IPS-NIHi7 (cell line): ENCODE results near the gene LRRC3.
"Not testable (repeated sequence)": the region's sequence is repeated elsewhere in the genome, so short reads cannot be mapped to it uniquely, and the experiment has no call there.

Source experiments
- DNase-seq: peaks from one replicate; pipeline ENCODE4 v3.0.0; 2012; ENCODE audit warnings: mixed read lengths; ENCODE audit errors: extremely low spot score

LRRC3 gene

GRCh38 chr21:44478124-44478800, 23.0 kb downstream of the LRRC3 start:
- DNase-seq, result no peak

DNA sequence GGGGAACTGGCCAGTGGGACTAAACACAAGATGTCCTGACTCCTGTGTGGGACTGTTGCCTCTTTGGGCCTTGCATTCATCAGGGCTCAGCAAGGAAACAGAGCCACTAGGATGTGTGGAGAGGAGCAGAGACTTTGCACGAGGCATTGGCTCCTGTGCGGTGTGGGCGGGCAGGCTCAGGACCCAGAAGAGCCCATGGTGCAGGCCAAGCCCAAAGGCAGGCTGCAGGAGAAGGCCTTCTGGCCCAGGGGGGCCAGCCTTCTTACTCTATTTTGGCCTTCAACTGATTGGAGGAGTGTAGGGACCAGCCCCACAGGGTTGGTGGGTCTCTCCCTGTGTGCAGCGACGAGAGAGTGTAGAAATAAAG, 23.5 kb downstream of the LRRC3 start:
- DNase-seq, result no peak

DNA sequence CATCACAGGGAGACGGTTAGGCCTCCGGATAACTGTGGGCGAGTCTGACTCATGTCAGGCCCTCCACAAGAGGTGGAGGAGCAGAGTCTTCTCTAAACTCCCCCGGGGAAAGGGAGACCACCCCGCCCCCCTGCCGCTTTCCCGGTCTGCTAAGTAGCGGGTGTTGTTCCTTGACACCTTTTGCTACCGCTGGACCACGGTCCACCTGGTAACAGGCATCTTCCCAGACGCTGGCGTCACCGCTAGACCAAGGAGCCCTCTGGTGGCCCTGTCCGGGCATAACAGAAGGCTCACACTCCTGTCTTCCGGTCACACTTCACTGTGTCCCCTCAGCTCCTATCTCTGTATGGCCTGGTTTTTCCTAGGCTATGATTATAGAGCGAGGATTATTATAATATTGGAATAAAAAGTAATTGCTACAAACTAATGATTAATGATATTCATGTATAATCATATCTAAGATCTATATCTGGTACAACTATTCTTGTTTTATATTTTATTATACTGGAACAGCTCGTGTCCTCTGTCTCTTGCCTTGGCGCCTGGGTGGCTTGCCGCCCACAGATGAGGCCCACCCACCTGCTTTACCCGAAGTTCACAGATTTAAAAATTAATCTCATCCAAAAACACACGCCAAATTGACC, 24.4 kb downstream of the LRRC3 start:
- DNase-seq, result not testable (repeated sequence)

GRCh38 chr21:44480200-44481053, 25.1 kb downstream of the LRRC3 start:
- DNase-seq, result no peak

GRCh38 chr21:44482581-44483287, 27.4 kb downstream of the LRRC3 start:
- DNase-seq, result no peak

- no peak for DNase-seq
Observed at GRCh38 chr21:44483288-44484237, 28.3 kb downstream of the LRRC3 start.

DNA sequence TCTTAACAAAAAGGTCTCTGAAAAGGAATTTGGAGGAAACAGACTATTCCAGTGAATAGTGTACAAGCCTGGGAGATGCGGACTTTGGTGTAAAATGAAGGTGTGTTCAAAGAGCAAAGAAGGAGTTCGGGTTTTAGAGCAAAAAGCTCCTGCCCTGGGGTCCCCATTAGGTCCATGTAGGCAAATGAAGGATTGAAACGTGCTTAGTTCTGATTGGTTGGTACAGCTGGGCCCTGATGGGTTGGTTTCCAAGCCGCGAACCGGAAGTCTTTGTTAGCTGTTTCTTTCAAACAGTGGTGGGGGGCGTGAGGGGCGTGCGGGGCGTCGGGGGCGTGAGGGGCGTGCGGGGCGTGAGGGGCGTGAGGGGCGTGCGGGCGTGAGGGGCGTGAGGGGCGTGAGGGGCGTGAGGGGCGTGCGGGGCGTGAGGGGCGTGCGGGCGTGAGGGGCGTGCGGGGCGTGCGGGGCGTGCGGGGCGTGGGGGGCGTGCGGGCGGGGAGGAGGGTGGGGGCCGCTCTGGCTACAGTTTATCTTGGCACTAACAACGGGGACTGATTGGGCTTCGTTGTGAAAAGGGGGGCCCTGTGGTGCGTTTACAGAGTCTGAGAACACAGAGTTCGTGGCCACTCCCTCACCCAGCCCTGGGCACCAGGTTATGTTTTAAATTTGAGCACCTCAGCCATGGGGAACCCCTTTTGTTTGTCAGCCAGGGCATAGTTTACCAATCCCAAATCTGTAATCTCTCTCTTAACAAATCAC, 29.4 kb downstream of the LRRC3 start:
- DNase-seq, result no peak

DNA sequence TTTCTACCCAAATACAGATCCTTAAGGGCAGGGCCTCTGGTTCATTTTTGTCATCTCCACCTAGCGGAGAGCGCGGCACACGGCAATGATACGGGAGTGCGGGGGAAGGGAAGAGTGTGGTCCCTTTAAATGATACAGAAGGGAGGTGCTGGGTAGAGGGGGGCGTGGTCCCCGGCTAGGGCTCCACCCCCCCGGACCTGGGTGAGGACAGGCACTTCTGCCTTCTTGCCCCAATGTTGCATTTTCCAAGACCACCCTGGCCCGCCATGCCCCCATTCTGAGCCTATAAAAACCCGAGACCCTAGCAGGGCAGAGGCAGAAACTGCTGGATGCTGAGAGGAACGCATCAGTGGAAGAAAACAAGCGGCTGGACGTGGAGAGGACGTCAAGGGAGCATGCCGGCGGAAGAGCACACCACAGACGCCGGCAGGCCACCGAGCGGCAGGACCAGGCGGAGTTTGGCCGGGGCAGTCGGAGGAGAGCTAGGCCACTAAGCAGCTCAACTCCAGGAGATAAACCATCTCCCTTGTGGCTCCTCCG, 30.0 kb downstream of the LRRC3 start:
- DNase-seq, result peak; percentile 76

DNA sequence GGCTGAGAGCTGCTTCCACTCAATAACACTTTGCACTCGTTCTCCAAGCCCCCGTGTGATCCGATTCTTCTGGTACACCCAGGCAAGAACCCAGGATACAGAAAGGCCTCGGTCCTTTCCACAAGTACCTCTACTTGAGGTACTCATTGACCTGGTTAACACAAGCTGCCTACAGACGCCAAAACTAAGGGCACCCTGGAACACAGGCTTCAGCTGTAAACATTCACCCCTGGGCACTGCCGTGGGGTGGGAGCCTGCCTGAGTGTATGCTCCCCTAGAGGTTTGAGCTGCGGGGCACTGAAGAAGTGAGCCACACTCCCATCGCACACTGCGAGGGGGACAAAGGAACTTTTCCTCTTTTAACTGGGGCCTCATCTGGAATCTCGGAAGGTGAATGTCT, 30.5 kb downstream of the LRRC3 start:
- DNase-seq, result no peak

GRCh38 chr21:44486302-44486701, 31.0 kb downstream of the LRRC3 start:
- no peak for DNase-seq

DNA sequence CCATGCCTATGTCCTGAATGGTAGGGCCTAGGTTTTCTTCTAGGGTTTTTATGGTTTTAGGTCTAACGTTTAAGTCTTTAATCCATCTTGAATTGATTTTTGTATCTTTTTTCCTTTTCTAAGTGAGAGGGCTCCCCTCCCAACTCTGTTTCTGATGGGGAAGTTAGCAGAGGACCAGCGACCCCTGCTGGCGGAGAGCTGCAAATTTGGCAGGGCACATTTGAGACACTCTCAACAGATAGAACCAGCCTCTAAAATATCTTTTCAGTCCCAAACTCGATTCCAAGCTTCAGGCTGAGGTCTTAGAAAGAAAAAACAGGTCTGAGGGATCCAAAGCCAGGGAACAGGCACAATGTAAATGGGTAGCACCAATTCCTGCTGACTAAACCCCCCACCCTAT, 32.5 kb downstream of the LRRC3 start:
- DNase-seq, result peak; percentile 67

DNA sequence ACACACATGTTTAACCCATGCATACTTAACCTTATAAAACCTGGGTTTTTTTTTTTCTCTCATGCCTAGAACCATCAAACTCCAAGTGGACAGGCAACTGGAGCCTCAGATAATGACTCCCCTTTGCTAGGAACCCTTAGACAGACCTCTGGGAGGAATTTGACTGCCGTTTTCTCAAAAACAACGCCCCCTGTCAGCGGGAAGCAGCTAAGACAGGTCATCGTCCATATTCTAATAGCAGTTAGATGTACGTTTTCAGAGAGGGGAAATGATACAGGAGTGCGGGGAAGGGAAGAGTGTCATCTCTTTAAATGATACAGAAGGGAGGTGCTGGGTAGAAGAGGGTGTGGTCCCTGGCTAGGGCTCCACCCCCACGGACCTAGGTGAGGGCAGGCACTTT, 34.7 kb downstream of the LRRC3 start:
- no peak for DNase-seq

- no peak for DNase-seq
Observed at GRCh38 chr21:44490405-44490804, 35.1 kb downstream of the LRRC3 start.

- DNase-seq, result no peak
Observed at GRCh38 chr21:44490816-44491215, 35.5 kb downstream of the LRRC3 start.

- no peak for DNase-seq
Observed at GRCh38 chr21:44492567-44493385, 37.5 kb downstream of the LRRC3 start.

DNA sequence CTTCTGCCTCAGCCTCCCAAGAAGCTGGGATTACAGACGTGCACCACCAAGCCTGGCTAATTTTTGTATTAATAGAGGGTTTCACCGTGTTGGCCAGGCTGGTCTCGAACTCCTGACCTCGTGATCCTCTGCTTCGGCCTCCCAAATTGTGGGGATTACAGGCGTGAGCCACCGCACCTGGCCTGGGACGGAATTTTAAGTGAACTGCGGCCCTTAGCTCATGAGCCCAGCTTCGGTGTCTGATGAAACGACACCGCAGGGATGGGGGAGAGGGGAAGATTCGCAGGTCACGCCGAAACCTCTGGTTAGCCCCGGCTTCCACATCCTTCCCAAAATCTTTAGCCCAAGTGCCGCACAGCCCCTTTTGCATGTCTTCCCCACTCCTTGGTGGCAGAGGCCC, 39.1 kb downstream of the LRRC3 start:
- DNase-seq, result no peak

GRCh38 chr21:44494956-44495355, 39.6 kb downstream of the LRRC3 start:
- no peak for DNase-seq

GRCh38 chr21:44495611-44496563, 40.6 kb downstream of the LRRC3 start:
- DNase-seq, result no peak
